NCI-H1436 (cell line): ENCODE results near the gene RAPGEF5.

Experiments
- DNase-seq: peaks from one replicate; lab custom pipeline; 2025; lab: John Stamatoyannopoulos, UW

Gene RAPGEF5

GRCh38 chr7:22152690-22153089, 204.3 kb downstream of the RAPGEF5 start:
- DNase-seq, result no peak

- DNase-seq, result no peak
Measured at GRCh38 chr7:22151901-22152300, 205.1 kb downstream of the RAPGEF5 start.

- DNase-seq, result no peak
Measured at GRCh38 chr7:22150221-22150620, 206.7 kb downstream of the RAPGEF5 start.

- DNase-seq, result no peak
Measured at GRCh38 chr7:22147868-22148267, 209.1 kb downstream of the RAPGEF5 start.

GRCh38 chr7:22146961-22147512, 209.9 kb downstream of the RAPGEF5 start:
- DNase-seq, result no peak

- DNase-seq, result no peak
Measured at GRCh38 chr7:22144950-22145349, 212.0 kb downstream of the RAPGEF5 start.

- no peak for DNase-seq
Measured at GRCh38 chr7:22143491-22143890, 213.5 kb downstream of the RAPGEF5 start.

GRCh38 chr7:22142572-22142971, 214.4 kb downstream of the RAPGEF5 start:
- DNase-seq, result no peak

GRCh38 chr7:22141355-22141754, 215.6 kb downstream of the RAPGEF5 start:
- no peak for DNase-seq

GRCh38 chr7:22140578-22140977, 216.4 kb downstream of the RAPGEF5 start:
- DNase-seq, result no peak

- DNase-seq, result no peak
Measured at GRCh38 chr7:22138886-22139285, 218.1 kb downstream of the RAPGEF5 start.

- no peak for DNase-seq
Measured at GRCh38 chr7:22138106-22138505, 218.8 kb downstream of the RAPGEF5 start.

- no peak for DNase-seq
Measured at GRCh38 chr7:22137466-22137865, 219.5 kb downstream of the RAPGEF5 start.

- no peak for DNase-seq
Measured at GRCh38 chr7:22137026-22137425, 219.9 kb downstream of the RAPGEF5 start.

- DNase-seq, result no peak
Measured at GRCh38 chr7:22129819-22130580, 227.0 kb downstream of the RAPGEF5 start.

- no peak for DNase-seq
Measured at GRCh38 chr7:22129166-22129565, 227.8 kb downstream of the RAPGEF5 start.

GRCh38 chr7:22128528-22128920, 228.4 kb downstream of the RAPGEF5 start:
- no peak for DNase-seq

- DNase-seq, result no peak
Measured at GRCh38 chr7:22127835-22128527, 229.0 kb downstream of the RAPGEF5 start.

GRCh38 chr7:22125436-22125835, 231.5 kb downstream of the RAPGEF5 start:
- DNase-seq, result no peak

GRCh38 chr7:22124941-22125340, 232.0 kb downstream of the RAPGEF5 start:
- DNase-seq, result no peak

GRCh38 chr7:22123139-22123538, 233.8 kb downstream of the RAPGEF5 start:
- no peak for DNase-seq

- no peak for DNase-seq
Measured at GRCh38 chr7:22121702-22122474, 235.1 kb downstream of the RAPGEF5 start.
